Sigmoid colon (tissue), 4 donors: ENCODE data around the gene CCDC69.

Source experiments
- EP300 ChIP-seq, 4 donors: sonication (generic); formaldehyde crosslinking; IDR thresholded peaks; one replicate each; pipeline ENCODE4 v1.6.1; 2017; ENCODE audit warnings: antibody characterized with exemption in 4 of 4
- POLR2AphosphoS5 ChIP-seq, 4 donors: sonication (generic); formaldehyde crosslinking; IDR thresholded peaks; one replicate each; pipeline ENCODE4 v1.6.1; 2017; ENCODE audit warnings: antibody characterized with exemption in 4 of 4
- TF ChIP-seq, protein P1 (sequence below), 4 experiments: fragments of 450-650 bp in 3 of 4; fragments of 200-600 bp in 1 of 4; IDR thresholded peaks; one replicate each; pipeline ENCODE4 v1.5.1; 2016 to 2019; ENCODE audit warnings: antibody characterized with exemption in 4 of 4, mild to moderate bottlenecking in 3 of 4, moderate library complexity in 2 of 4

DNA sequence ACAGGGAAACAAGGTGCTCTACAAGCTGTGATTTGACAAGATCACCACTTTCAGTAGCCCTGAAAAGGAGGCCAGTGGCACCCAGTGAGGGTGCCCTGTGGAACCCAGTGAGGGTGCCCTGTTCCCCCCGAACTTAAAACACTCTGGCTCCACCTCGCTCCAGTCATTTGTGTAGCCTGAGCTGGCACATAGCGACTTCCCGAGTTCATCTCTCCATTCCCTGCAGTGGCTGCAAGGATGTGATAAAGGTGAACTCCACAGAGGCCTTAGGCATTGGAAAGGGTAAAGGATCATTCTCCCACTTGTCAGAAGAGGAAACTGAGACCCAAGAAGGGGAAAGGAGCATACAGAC is 44.4 kb downstream of the CCDC69 start:
- TF ChIP-seq, protein P1, sequence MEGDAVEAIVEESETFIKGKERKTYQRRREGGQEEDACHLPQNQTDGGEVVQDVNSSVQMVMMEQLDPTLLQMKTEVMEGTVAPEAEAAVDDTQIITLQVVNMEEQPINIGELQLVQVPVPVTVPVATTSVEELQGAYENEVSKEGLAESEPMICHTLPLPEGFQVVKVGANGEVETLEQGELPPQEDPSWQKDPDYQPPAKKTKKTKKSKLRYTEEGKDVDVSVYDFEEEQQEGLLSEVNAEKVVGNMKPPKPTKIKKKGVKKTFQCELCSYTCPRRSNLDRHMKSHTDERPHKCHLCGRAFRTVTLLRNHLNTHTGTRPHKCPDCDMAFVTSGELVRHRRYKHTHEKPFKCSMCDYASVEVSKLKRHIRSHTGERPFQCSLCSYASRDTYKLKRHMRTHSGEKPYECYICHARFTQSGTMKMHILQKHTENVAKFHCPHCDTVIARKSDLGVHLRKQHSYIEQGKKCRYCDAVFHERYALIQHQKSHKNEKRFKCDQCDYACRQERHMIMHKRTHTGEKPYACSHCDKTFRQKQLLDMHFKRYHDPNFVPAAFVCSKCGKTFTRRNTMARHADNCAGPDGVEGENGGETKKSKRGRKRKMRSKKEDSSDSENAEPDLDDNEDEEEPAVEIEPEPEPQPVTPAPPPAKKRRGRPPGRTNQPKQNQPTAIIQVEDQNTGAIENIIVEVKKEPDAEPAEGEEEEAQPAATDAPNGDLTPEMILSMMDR (IDR thresholded peaks at IDR 0.05), result no peak
- TF ChIP-seq EP300 (IDR thresholded peaks at IDR 0.05) (no peak), POLR2AphosphoS5 (IDR thresholded peaks at IDR 0.05) (no peak)
